Effector memory CD8-positive, alpha-beta T cell (primary cell): Measurements from ENCODE around the gene ZNF653.

ENCODE experiments used
- ATAC-seq: fragments of 150-1000 bp; cut with Tn5 transposase; replicated peaks from 2 replicates; pipeline ENCODE4 v1.10.0; 2021; ENCODE audit warnings: mild to moderate bottlenecking, moderate library complexity
- DNase-seq, 3 experiments: peaks; one replicate each; pipeline ENCODE4 v3.0.0; 2021
- H3K27ac Mint-ChIP-seq, 2 donors: one replicate each; pipeline ENCODE4 v1.8.0; 2022; ENCODE audit warnings: mild to moderate bottlenecking in 2 of 2, mixed read lengths in 2 of 2, moderate library complexity in 2 of 2
- H3K27me3 Mint-ChIP-seq, 2 donors: one replicate each; pipeline ENCODE4 v1.8.0; 2022; ENCODE audit warnings: mixed read lengths in 2 of 2
- H3K36me3 Mint-ChIP-seq: one replicate; pipeline ENCODE4 v1.8.0; 2022; ENCODE audit warnings: mild to moderate bottlenecking, moderate library complexity, mixed read lengths; ENCODE audit not compliant: insufficient read depth
- H3K4me1 Mint-ChIP-seq, 2 donors: one replicate each; pipeline ENCODE4 v1.8.0; 2022; ENCODE audit warnings: low read depth in 2 of 2, mixed read lengths in 2 of 2
- H3K4me3 Mint-ChIP-seq, 2 donors: one replicate each; pipeline ENCODE4 v1.8.0; 2022; ENCODE audit warnings: mild to moderate bottlenecking in 2 of 2, mixed read lengths in 2 of 2, moderate library complexity in 2 of 2
- H3K9me3 Mint-ChIP-seq, 2 donors: one replicate each; pipeline ENCODE4 v1.8.0; 2022; ENCODE audit warnings: mixed read lengths in 2 of 2
- total RNA-seq, 9 experiments: gene quantifications; one replicate each; lab custom pipeline; 2026; lab: John Stamatoyannopoulos, UW

Gene ZNF653, protein sequence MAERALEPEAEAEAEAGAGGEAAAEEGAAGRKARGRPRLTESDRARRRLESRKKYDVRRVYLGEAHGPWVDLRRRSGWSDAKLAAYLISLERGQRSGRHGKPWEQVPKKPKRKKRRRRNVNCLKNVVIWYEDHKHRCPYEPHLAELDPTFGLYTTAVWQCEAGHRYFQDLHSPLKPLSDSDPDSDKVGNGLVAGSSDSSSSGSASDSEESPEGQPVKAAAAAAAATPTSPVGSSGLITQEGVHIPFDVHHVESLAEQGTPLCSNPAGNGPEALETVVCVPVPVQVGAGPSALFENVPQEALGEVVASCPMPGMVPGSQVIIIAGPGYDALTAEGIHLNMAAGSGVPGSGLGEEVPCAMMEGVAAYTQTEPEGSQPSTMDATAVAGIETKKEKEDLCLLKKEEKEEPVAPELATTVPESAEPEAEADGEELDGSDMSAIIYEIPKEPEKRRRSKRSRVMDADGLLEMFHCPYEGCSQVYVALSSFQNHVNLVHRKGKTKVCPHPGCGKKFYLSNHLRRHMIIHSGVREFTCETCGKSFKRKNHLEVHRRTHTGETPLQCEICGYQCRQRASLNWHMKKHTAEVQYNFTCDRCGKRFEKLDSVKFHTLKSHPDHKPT
- 2.7 to 11.3 (median 8.8) reads per million in 9 experiments for total RNA-seq

DNA sequence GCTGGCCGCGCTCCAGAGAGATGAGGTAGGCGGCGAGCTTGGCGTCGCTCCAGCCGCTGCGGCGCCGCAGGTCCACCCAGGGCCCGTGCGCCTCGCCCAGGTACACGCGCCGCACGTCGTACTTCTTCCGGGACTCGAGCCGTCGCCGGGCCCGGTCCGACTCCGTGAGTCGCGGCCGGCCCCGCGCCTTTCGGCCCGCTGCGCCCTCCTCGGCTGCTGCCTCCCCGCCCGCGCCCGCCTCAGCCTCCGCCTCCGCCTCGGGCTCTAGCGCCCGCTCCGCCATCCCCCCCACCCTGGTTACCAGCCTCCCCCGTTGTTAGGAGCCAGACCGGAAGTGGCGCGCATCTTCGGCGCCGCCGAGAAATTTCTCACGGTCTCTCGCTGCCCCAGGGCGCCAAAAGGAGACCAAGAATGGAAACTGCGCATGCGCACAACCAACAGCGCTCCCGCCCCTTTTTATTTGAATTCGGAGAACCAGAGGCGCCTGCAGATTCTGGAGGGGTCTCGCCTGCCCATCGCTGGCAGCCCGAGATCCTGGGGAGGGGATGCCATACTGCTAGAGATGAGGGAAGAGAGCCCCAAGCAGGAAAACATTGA lies at the start of gene ZNF653:
ZNF653 (minus strand) TSS at position 336 of the 597 bp plus-strand sequence; CDS start at position 283, 53 bp downstream.
- no peaks in the 10 kb centered on the region for H3K27me3 Mint-ChIP-seq
- peaks cover 41% of the 10 kb centered on the region for H3K36me3 Mint-ChIP-seq
- peak within 1 kb of the TSS; percentile 90 to 93 for H3K4me3 Mint-ChIP-seq
- peaks cover 19 to 24% of the 10 kb centered on the region in 2 donors for H3K4me1 Mint-ChIP-seq
- peak within 1 kb of the TSS; percentile 91 to 98 for H3K27ac Mint-ChIP-seq
- H3K9me3 Mint-ChIP-seq: no peaks in the 10 kb centered on the region
- DNase-seq: peak; percentile 94 to 97 (median 96)
- peak; percentile 69 for ATAC-seq

DNA sequence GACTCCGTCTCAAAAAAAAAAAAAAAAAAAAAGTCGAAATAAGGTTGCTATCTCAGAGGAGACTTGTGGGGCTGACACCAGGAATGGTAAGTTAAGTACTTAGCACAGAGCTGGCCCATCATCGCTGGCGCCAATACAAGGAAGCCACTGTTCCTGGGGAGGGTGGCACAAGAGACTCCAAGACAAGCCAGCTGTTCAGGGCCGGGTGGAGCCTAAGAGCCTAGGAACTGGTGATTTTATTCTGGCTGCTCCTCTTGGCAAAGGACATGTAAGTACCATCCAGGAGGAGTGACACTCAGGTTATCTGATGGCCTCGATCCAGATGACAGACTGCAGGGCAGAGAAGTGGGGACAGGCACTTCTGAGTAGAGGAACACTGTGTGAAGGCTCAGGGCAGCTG lies 49.6 kb upstream of the ZNF653 start:
- peaks cover 29 to 38% of the 10 kb centered on the region in 2 donors for H3K4me1 Mint-ChIP-seq
- H3K36me3 Mint-ChIP-seq: peaks cover 33% of the 10 kb centered on the region
- no peak overlapping the region for H3K4me3 Mint-ChIP-seq
- ATAC-seq (no peak), DNase-seq (no peak)
- no peaks in the 10 kb centered on the region for H3K27me3 Mint-ChIP-seq
- H3K27ac Mint-ChIP-seq: peak overlapping the region in 1 of 2 donors; percentile 29
- H3K9me3 Mint-ChIP-seq: no peaks in the 10 kb centered on the region

DNA sequence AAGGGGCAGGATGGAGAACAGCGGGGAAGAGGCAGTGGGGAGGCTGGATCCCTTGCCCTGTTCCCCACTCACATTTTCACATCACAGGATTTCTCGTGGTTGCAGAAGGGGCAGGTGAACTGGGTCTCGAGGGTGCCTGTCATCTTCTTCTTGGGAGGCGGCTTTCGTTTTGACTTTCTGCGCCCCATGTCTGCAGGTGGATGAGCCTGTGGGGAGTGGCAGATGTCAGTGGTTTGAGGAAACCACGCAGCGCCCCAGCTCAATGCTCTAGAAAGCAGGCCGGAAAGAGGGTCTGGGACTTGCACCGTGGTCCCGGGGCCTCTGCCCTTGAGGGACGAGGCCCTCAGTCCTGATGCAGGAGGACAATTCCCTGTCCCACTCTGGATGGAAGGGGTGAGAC lies 48.5 kb upstream of the ZNF653 start:
- ATAC-seq (no peak), DNase-seq (no peak)
- H3K4me1 Mint-ChIP-seq: peaks cover 23 to 32% of the 10 kb centered on the region in 2 donors
- no peak overlapping the region for H3K27ac Mint-ChIP-seq
- no peaks in the 10 kb centered on the region for H3K9me3 Mint-ChIP-seq
- no peak overlapping the region for H3K4me3 Mint-ChIP-seq
- H3K36me3 Mint-ChIP-seq: peaks cover 30% of the 10 kb centered on the region
- no peaks in the 10 kb centered on the region for H3K27me3 Mint-ChIP-seq

DNA sequence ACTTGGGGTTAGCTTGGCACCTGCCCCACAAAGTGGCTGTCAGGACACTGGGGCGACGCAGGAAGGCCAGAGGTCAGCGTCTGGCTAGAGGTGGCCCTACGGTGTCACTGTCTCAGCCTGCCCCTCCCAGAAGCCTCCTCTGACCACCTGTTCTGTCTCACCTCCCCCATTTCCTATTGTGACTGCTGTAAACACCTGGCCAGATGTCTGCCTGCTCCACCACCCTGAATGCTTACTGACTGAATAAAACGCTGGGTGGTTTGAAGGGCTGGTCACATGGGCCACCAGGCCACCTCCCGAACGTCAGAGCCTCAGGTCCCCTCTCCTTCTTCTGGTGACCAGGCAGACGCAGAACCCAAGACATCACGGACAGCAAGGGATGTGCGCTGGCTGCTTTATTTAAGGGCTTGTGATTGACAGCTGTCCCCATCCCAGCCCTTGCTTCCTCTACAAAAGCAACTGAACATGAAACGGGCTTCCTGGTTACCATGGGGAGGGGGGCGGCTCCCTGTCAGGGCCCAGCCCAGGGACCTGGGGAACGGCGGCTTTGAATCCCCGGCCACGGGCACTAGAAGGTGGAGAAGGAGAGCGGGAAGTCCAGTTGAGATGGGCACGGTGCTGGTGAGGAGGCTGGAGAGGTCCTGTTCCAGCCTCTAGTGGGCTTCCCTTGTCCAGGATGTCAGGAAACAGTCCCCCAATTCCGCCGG lies 47.2 kb upstream of the ZNF653 start:
- ATAC-seq (no peak), DNase-seq (no peak)
- peaks cover 26% of the 10 kb centered on the region for H3K36me3 Mint-ChIP-seq
- H3K4me3 Mint-ChIP-seq: no peak overlapping the region
- H3K27me3 Mint-ChIP-seq: no peaks in the 10 kb centered on the region
- no peak overlapping the region for H3K27ac Mint-ChIP-seq
- peaks cover 14 to 21% of the 10 kb centered on the region in 2 donors for H3K4me1 Mint-ChIP-seq
- H3K9me3 Mint-ChIP-seq: no peaks in the 10 kb centered on the region

DNA sequence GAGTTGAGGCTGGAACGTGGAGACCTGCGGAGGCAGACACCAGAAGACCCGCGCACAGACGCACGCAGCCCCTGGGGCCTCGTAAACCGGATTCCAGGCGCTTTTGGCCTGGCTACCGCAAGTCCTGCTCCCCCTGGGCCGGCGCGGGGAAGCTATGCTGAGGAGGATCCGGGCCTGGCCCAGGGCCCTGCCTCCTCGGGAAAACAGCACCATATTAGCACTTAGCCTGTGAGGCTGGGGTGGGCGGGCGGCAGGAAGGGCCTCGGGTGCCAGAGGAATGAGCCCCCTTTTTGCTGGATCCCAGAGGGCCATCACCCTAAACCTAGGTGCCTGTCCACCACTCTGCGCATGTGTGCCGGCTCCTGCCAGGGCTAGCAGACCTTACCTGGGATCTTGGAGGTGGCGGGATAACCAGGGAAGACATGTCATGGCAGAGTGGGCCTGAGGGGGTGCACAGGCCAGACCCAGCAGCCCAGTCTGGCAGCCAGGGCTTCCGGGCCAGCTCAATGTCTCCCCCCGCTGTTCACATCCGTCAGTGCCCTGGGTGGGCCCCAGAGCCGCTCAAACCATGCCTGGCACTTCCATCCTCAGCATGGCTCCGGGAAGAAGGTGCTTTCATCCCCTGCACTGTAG lies 46.1 kb upstream of the ZNF653 start:
- Mint-ChIP-seq H3K27me3 (no peaks in the 10 kb centered on the region), H3K36me3 (peaks cover 22% of the 10 kb centered on the region), H3K4me3 (no peak overlapping the region), H3K9me3 (no peaks in the 10 kb centered on the region), H3K4me1 (peaks cover 7 to 13% of the 10 kb centered on the region in 2 donors), H3K27ac (peak overlapping the region in 1 of 2 donors; percentile 20)
- ATAC-seq: peak; percentile 8
- no peak for DNase-seq

DNA sequence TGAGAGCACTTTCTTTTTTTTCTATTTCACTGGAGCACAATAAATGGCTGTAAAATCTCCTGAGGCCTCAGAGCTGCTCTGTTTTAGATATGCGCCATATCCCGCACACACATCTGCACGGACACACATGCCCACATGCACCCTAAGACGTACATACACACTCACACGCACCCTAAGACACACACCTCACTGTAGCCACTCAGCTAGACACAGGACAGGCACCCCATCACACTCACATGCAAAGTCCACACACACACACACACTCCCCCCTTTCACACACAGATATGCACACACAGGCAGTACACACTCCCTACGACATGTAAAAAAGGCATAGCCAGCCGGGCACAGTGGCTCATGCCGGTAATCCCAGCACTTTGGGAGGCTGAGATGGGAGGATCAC lies 44.6 kb upstream of the ZNF653 start:
- Mint-ChIP-seq H3K4me3 (no peak overlapping the region), H3K9me3 (no peaks in the 10 kb centered on the region), H3K36me3 (peaks cover 22% of the 10 kb centered on the region), H3K27ac (no peak overlapping the region), H3K27me3 (peaks cover 1 to 5% of the 10 kb centered on the region in 2 donors), H3K4me1 (peaks cover 1% of the 10 kb centered on the region in 2 donors)
- ATAC-seq: no peak
- no peak for DNase-seq

DNA sequence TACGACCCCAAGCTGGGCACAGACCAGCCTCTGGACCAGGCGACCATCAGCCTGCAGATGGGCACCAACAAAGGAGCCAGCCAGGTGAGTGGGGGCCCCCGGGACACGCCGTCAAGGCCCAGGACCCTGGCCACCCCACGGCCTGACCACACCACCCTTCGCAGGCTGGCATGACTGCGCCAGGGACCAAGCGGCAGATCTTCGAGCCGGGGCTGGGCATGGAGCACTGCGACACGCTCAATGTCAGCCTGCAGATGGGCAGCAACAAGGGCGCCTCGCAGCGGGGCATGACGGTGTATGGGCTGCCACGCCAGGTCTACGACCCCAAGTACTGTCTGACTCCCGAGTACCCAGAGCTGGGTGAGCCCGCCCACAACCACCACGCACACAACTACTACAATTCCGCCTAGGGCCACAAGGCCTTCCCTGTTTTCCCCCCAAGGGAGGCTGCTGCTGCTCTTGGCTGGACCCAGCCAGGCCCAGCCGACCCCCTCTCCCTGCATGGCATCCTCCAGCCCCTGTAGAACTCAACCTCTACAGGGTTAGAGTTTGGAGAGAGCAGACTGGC lies 43.8 kb upstream of the ZNF653 start:
- Mint-ChIP-seq H3K27me3 (peaks cover 7 to 13% of the 10 kb centered on the region in 2 donors), H3K27ac (no peak overlapping the region), H3K9me3 (no peaks in the 10 kb centered on the region), H3K36me3 (peaks cover 16% of the 10 kb centered on the region), H3K4me1 (peaks cover 0 to 1% of the 10 kb centered on the region in 2 donors), H3K4me3 (no peak overlapping the region)
- ATAC-seq: no peak
- no peak for DNase-seq

DNA sequence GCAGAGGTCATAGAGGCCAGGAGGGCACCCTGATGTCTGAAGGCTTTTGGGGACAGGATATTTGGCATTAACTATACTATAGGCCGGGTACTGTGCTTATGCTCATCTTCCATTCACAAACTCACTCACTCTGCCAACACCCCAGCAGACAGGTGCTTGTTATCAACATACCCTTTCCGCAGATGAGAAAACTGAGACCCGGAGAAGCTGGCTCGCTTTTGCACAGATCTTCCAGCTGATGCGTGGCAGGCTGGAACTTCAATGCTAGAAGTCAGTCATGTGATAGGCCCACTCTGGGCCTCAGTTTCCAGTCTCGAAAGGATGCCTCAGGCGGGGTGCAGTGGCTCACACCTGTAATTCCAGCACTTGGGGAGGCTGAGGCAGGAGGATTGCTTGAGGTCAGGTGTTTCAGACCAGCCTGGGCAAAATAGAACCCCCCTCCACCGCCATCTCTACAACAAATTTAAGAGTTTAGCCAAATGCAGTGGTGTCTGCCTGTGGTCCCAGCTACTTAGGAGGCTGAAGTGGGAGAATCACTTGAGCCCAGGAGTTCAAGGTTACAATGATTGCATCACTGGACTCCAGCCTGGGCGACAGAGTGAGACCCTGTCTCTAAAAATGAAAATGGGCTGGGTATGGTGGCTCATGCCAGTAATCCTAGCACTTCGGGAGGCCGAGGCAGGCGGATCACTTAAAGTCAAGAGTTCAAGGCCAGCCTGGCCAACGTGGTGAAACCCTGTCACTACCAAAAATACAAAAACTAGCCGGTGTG lies 42.5 kb upstream of the ZNF653 start:
- peaks cover 14 to 22% of the 10 kb centered on the region in 2 donors for H3K27me3 Mint-ChIP-seq
- H3K4me1 Mint-ChIP-seq: peaks cover 0 to 1% of the 10 kb centered on the region in 2 donors
- ATAC-seq: no peak
- H3K27ac Mint-ChIP-seq: no peak overlapping the region
- H3K9me3 Mint-ChIP-seq: no peaks in the 10 kb centered on the region
- H3K36me3 Mint-ChIP-seq: peaks cover 11% of the 10 kb centered on the region
- no peak for DNase-seq
- no peak overlapping the region for H3K4me3 Mint-ChIP-seq

DNA sequence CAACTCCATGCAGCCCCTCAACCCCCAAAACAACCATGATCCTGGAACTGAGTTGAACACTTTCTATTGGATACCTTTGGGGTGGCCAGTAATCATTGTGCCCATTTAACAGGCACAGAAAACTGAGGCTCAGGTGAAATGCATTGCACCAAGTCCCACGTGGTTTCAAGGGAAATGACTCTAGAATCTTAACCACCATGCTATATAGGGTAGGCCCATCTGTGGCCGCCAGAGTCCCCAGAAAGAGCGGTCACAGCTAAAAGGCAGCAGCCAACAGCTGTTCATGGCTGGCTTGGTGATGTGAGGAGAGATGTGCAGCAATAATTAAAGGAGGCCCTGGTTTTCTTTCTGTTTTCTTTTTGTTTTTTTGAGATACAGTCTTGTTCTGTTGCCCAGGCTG lies 35.6 kb upstream of the ZNF653 start:
- Mint-ChIP-seq H3K27ac (no peak overlapping the region), H3K9me3 (no peaks in the 10 kb centered on the region), H3K36me3 (no peaks in the 10 kb centered on the region), H3K4me1 (peaks cover 0 to 1% of the 10 kb centered on the region in 2 donors), H3K27me3 (peaks cover 35 to 58% of the 10 kb centered on the region in 2 donors), H3K4me3 (no peak overlapping the region)
- no peak for ATAC-seq
- no peak for DNase-seq

DNA sequence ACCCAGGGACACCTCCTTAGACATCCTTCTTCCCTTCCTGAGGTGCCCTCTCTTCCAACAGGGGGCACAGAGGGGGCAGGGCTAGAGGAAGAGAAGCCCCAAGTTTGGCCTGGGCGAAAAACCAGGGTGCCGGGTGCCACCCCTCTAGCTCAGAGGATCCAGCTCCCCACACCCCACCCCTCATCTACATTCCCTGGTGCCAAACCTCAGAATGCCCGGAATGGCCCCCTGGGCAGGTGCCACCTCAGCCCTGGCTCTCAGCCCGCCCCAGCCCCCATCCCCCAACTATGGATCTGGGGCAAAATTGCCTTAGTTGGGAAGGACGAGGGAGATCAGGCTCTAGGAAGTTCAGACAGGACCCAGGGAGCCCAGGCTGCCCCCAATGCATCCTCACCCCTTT lies 35.0 kb upstream of the ZNF653 start:
- Mint-ChIP-seq H3K4me1 (peaks cover 2 to 3% of the 10 kb centered on the region in 2 donors), H3K27me3 (peaks cover 35 to 57% of the 10 kb centered on the region in 2 donors), H3K4me3 (no peak overlapping the region), H3K9me3 (no peaks in the 10 kb centered on the region), H3K36me3 (peaks cover 2% of the 10 kb centered on the region), H3K27ac (no peak overlapping the region)
- no peak for DNase-seq
- no peak for ATAC-seq

DNA sequence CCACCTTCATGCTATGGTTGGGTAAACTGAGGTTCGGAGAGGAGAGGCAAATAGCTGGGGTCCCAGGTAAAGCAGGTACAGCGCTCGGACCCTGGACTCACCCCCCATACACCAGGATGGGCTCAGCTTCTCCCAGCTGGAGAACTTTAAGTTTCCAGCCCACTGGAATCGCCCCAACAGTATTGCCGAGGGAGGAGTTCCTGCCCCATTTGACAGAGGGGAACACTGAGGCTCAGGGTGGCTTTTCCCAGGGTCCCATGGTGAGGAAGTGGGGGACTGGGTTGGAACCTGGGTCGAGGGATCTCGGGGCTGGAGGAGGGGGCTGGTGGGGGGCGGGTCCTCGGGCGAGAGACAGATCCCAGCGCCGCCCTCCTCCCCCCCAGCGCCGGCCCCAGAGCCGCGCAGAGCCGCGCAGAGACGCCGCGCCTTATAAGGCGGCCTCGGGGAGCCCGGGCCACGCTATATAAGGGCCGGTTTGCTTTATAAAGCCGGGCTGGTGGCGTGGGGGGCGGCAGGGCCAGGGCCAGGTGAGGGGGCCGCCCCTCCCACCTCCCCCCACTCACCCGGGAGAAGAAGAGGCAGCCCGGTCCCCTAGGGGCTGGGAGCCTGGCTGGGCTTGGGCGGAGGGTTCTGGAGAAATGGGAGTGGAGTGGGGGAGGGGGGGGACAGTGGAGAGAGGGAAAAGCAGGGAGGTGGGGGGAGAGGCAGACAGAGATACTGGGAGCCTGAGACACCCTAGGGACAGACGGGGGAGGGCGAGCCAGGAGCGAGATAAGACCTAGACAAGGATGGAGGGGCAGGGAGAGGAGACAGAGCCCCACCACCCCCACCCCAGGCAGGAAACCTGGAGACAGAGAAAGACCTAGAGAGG lies 34.1 kb upstream of the ZNF653 start:
- peak overlapping the region in 1 of 2 donors; percentile 12 for H3K27ac Mint-ChIP-seq
- H3K9me3 Mint-ChIP-seq: no peaks in the 10 kb centered on the region
- ATAC-seq (no peak), DNase-seq (no peak)
- H3K4me3 Mint-ChIP-seq: no peak overlapping the region
- H3K36me3 Mint-ChIP-seq: peaks cover 4% of the 10 kb centered on the region
- peaks cover 28 to 48% of the 10 kb centered on the region in 2 donors for H3K27me3 Mint-ChIP-seq
- H3K4me1 Mint-ChIP-seq: peaks cover 5 to 6% of the 10 kb centered on the region in 2 donors
